CD4-positive, alpha-beta T cell treated with Interleukin-12 subunit alpha and Interleukin-12 subunit beta, for 1 hour (primary cell): Measurements from ENCODE around the gene LUZP2.

Experiments used
- DNase-seq: peaks from one replicate; pipeline ENCODE4 v3.0.0-alpha.2; 2020

The LUZP2 gene

GRCh38 chr11:24496736-24497725, at the start of gene LUZP2:
Gene LUZP2, plus strand, starts transcription at chr11:24497053.
- no peak for DNase-seq

- no peak for DNase-seq
Observed at GRCh38 chr11:24453129-24453718, 43.6 kb upstream of the LUZP2 start.

GRCh38 chr11:24457985-24458384, 38.9 kb upstream of the LUZP2 start:
- DNase-seq: no peak

GRCh38 chr11:24470431-24470830, 26.4 kb upstream of the LUZP2 start:
- no peak for DNase-seq

- no peak for DNase-seq
Observed at GRCh38 chr11:24471084-24471483, 25.8 kb upstream of the LUZP2 start.

GRCh38 chr11:24478718-24479117, 18.1 kb upstream of the LUZP2 start:
- DNase-seq: no peak

GRCh38 chr11:24489477-24489876, 7.4 kb upstream of the LUZP2 start:
- DNase-seq: no peak

- DNase-seq: no peak
Observed at GRCh38 chr11:24496386-24496735, 492 bp upstream of the LUZP2 start.

GRCh38 chr11:24497831-24498230, 978 bp downstream of the LUZP2 start:
- no peak for DNase-seq

- DNase-seq: no peak
Observed at GRCh38 chr11:24502425-24502824, 5.6 kb downstream of the LUZP2 start.

GRCh38 chr11:24509114-24509513, 12.3 kb downstream of the LUZP2 start:
- DNase-seq: no peak

GRCh38 chr11:24511511-24511910, 14.7 kb downstream of the LUZP2 start:
- no peak for DNase-seq

- no peak for DNase-seq
Observed at GRCh38 chr11:24513479-24514218, 16.8 kb downstream of the LUZP2 start.

- no peak for DNase-seq
Observed at GRCh38 chr11:24514219-24514594, 17.4 kb downstream of the LUZP2 start.

GRCh38 chr11:24515632-24516031, 18.8 kb downstream of the LUZP2 start:
- no peak for DNase-seq

- DNase-seq: no peak
Observed at GRCh38 chr11:24516638-24517037, 19.8 kb downstream of the LUZP2 start.

GRCh38 chr11:24521601-24522000, 24.7 kb downstream of the LUZP2 start:
- DNase-seq: no peak

- DNase-seq: no peak
Observed at GRCh38 chr11:24524156-24524555, 27.3 kb downstream of the LUZP2 start.

- no peak for DNase-seq
Observed at GRCh38 chr11:24531528-24531927, 34.7 kb downstream of the LUZP2 start.

- no peak for DNase-seq
Observed at GRCh38 chr11:24543771-24544170, 46.9 kb downstream of the LUZP2 start.

- DNase-seq: no peak
Observed at GRCh38 chr11:24556693-24557092, 59.8 kb downstream of the LUZP2 start.

- no peak for DNase-seq
Observed at GRCh38 chr11:24559315-24559714, 62.5 kb downstream of the LUZP2 start.

- no peak for DNase-seq
Observed at GRCh38 chr11:24560324-24560723, 63.5 kb downstream of the LUZP2 start.

- no peak for DNase-seq
Observed at GRCh38 chr11:24567380-24567779, 70.5 kb downstream of the LUZP2 start.
